B cell (primary cell): ENCODE data around the gene PXMP4. TPM values are rescaled to one million over a fixed set of nuclear protein-coding genes. Genes with fewer than 3 reads are reported as not detected.

Experiments used
- ATAC-seq: fragments of 200-7000 bp; cut with Tn5 transposase; one replicate; pipeline ENCODE4 v1.10.0; 2021; ENCODE audit warnings: low read depth, mild to moderate bottlenecking, moderate number of reproducible peaks, moderate library complexity
- CTCF ChIA-PET: fragments of 350-600 bp; sonication (Branson Sonifier 250); formaldehyde crosslinking; loops from one replicate; lab custom pipeline; 2021; ENCODE audit warnings: antibody characterized with exemption, inconsistent platforms; lab: Charles Lee
- POLR2A ChIA-PET: fragments of 350-600 bp; sonication (Branson Sonifier 250); formaldehyde crosslinking; loops from one replicate; lab custom pipeline; 2021; ENCODE audit warnings: antibody characterized with exemption; lab: Charles Lee
- DNase-seq: peaks from one replicate; pipeline ENCODE4 v3.0.0; 2013
- H2AFZ ChIP-seq: 2 replicates; pipeline ENCODE4 v1.6.1; 2012; ENCODE audit warnings: mild to moderate bottlenecking, low read depth, low read length; ENCODE audit not compliant: insufficient read depth, poor library complexity, severe bottlenecking
- H3K27ac ChIP-seq, 2 donors: 1 replicate in 1 of 2; 2 replicates in 1 of 2; pipeline ENCODE4 v1.5.1; 2012 to 2013; ENCODE audit warnings: low read length in 2 of 2, mild to moderate bottlenecking in 2 of 2, moderate library complexity in 1 of 2
- H3K27me3 ChIP-seq, 4 experiments: fragments of 200-600 bp in 1 of 4; sonication (generic) in 1 of 4; replicated peaks in 1 of 4; 1 replicate in 2 of 4; 2 replicates in 2 of 4; pipeline versions ENCODE4 v1.6.1 to v1.7.0; 2013 to 2016; ENCODE audit warnings: low read length in 3 of 4, mild to moderate bottlenecking in 2 of 4, mixed read lengths in 1 of 4, moderate library complexity in 1 of 4; ENCODE audit not compliant: insufficient read depth in 4 of 4, control insufficient read depth in 3 of 4; ENCODE audit errors: control extremely low read depth in 1 of 4
- H3K36me3 ChIP-seq, 2 experiments: replicated peaks in 1 of 2; 1 replicate in 1 of 2; 2 replicates in 1 of 2; pipeline versions ENCODE4 v1.6.1 to v1.7.1; 2013; ENCODE audit warnings: low read length in 1 of 2; ENCODE audit not compliant: insufficient read depth in 2 of 2, control insufficient read depth in 1 of 2; ENCODE audit errors: control extremely low read depth in 1 of 2, extremely low read depth in 1 of 2
- H3K4me1 ChIP-seq, 2 donors: fragments of 200-600 bp in 1 of 2; sonication (generic) in 1 of 2; 1 replicate in 1 of 2; 2 replicates in 1 of 2; pipeline versions ENCODE4 v1.5.1 to v1.6.1; 2013 to 2017; ENCODE audit warnings: low read length in 2 of 2; ENCODE audit not compliant: control insufficient read depth in 2 of 2, insufficient read depth in 2 of 2
- H3K4me2 ChIP-seq: replicated peaks from 2 replicates; pipeline ENCODE3; 2012; ENCODE audit warnings: mild to moderate bottlenecking, low read depth, low read length; ENCODE audit not compliant: poor library complexity, severe bottlenecking
- H3K4me3 ChIP-seq, 5 experiments: fragments of 200-600 bp in 1 of 5; sonication (generic) in 1 of 5; 1 replicate in 3 of 5; 2 replicates in 2 of 5; pipeline versions ENCODE4 v1.5.1 to v1.7.0; 2011 to 2016; ENCODE audit warnings: low read length in 4 of 5, mild to moderate bottlenecking in 4 of 5, low read depth in 2 of 5, control low read depth in 1 of 5, moderate library complexity in 1 of 5; ENCODE audit not compliant: insufficient read depth in 1 of 5; ENCODE audit errors: control extremely low read depth in 1 of 5, extremely low read depth in 1 of 5
- H3K79me2 ChIP-seq: fragments of 200-600 bp; sonication (generic); one replicate; pipeline ENCODE4 v1.6.0; 2016; ENCODE audit warnings: low read length; ENCODE audit not compliant: control insufficient read depth, insufficient read depth
- H3K9ac ChIP-seq: fragments of 200-600 bp; sonication (generic); 2 replicates; pipeline ENCODE4 v1.6.1; 2017; ENCODE audit warnings: mild to moderate bottlenecking, low read length, moderate library complexity
- H3K9me3 ChIP-seq, 3 donors: one replicate each; pipeline versions ENCODE4 v1.6.1 to v1.7.1; 2013; ENCODE audit warnings: low read length in 2 of 3; ENCODE audit not compliant: control insufficient read depth in 2 of 3, insufficient read depth in 1 of 3; ENCODE audit errors: control extremely low read depth in 1 of 3
- H4K20me1 ChIP-seq: 2 replicates; pipeline ENCODE4 v1.6.0; 2012; ENCODE audit warnings: mild to moderate bottlenecking, low read length; ENCODE audit not compliant: insufficient read depth, control insufficient read depth, poor library complexity, severe bottlenecking
- H3K27ac Mint-ChIP-seq: one replicate; pipeline ENCODE4 v1.8.0; 2021; ENCODE audit warnings: mixed read lengths
- H3K27me3 Mint-ChIP-seq: one replicate; pipeline ENCODE4 v1.8.0; 2021; ENCODE audit warnings: mixed read lengths
- H3K4me1 Mint-ChIP-seq: one replicate; pipeline ENCODE4 v1.8.0; 2021; ENCODE audit warnings: mixed read lengths
- H3K4me3 Mint-ChIP-seq: one replicate; pipeline ENCODE4 v1.8.0; 2021; ENCODE audit warnings: mixed read lengths
- H3K9me3 Mint-ChIP-seq: one replicate; pipeline ENCODE4 v1.8.0; 2022; ENCODE audit warnings: mixed read lengths; ENCODE audit not compliant: insufficient read depth
- CTCF ChIP-seq: fragments of 200-600 bp; IDR thresholded peaks from one replicate; pipeline ENCODE4 v1.8.0; 2022; ENCODE audit warnings: antibody characterized with exemption, mild to moderate bottlenecking
- EZH2 ChIP-seq: IDR thresholded peaks from 2 replicates; pipeline ENCODE4 v1.6.1; 2012; ENCODE audit warnings: borderline replicate concordance, low read depth, mild to moderate bottlenecking, moderate library complexity, low read length; ENCODE audit not compliant: insufficient read depth, poor library complexity, severe bottlenecking
- WGBS: methylation state at CpG from one replicate; pipeline ENCODE4 v1.1.5; 2013; ENCODE audit warnings: missing lambda C conversion rate; ENCODE audit not compliant: insufficient coverage; 5-methylcytosine and 5-hydroxymethylcytosine counted together
- intact Hi-C: fragments of 100-400 bp; cut with micrococcal nuclease; formaldehyde crosslinking; loops from one replicate; pipeline ENCODE4 v1.10.0; 2022
- polyA plus RNA-seq: library from polyadenylated mRNA; depleted of rRNA; stranded (reverse); fragments of >200 nt; gene quantifications from 2 replicates; pipeline ENCODE4 v1.2.3, GENCODE V29; 2012
- total RNA-seq, 2 donors: library from RNA; stranded (reverse); fragments of 120-200 nt in 1 of 2; gene quantifications; 1 replicate in 1 of 2; 2 replicates in 1 of 2; pipeline versions ENCODE4 v1.2.3 to v1.2.4, GENCODE V29; 2013 to 2022

PXMP4 gene
- total and polyA plus RNA-seq, 2 donors (not counting 1 experiment from before 2014, with no cell fraction given): 5.0 to 6.6 TPM

- intact Hi-C loops: loop anchor here (1.0 to 2.0 kb wide), 4 partner anchors 8 to 56 kb away; partner anchors contain the start of genes ACTL10, E2F1, PXMP4 and ZNF341
Observed at GRCh38 chr20:33674294-33675135, 45.6 kb downstream of the PXMP4 start, which contains the start of gene NECAB3. Gene NECAB3, minus strand, starts transcription at chr20:33674428. Its CDS starts 76 bp downstream, at chr20:33674352.

More at GRCh38 chr20:33674294-33675135, 45.6 kb downstream of the PXMP4 start, which contains the start of gene NECAB3:
- peak within 1 kb of the TSS; percentile 95 for H3K4me2 ChIP-seq
- peak within 1 kb of the TSS; percentile 84 for H2AFZ ChIP-seq
- POLR2A ChIA-PET: interaction anchor here (0.6 to 1.0 kb wide), 2 partner anchors 11 to 190 kb away, joined by 3 to 4 read pairs; no protein-coding TSS in a partner anchor
- peak within 1 kb of the TSS; percentile 36 to 66 (median 51) for H3K4me3 ChIP-seq
- H3K27ac ChIP-seq: no peak within 1 kb of the TSS
- H3K36me3 ChIP-seq: no peaks in the 10 kb centered on the region
- no peaks in the 10 kb centered on the region for H3K27me3 Mint-ChIP-seq
- H3K79me2 ChIP-seq: peaks cover 3% of the 10 kb centered on the region
- DNase-seq (peak; percentile 71), ATAC-seq (peak; percentile 94)
- H3K9ac ChIP-seq: peak within 1 kb of the TSS; percentile 65
- H3K4me3 Mint-ChIP-seq: peak within 1 kb of the TSS; percentile 84
- 9% methylated on average over 71 of the region's 73 CpGs for WGBS
- no peaks in the 10 kb centered on the region for H3K9me3 ChIP-seq
- H3K4me1 ChIP-seq: peaks cover 23 to 28% of the 10 kb centered on the region in 2 donors
- no peaks in the 10 kb centered on the region for H4K20me1 ChIP-seq
- TF ChIP-seq CTCF (no peak), EZH2 (no peak)
- H3K27me3 ChIP-seq: no peaks in the 10 kb centered on the region
- CTCF ChIA-PET: interaction anchor here (0.9 kb wide), 1 partner anchor 8 kb away, joined by 3 read pairs; the partner anchor contains the start of gene ACTL10
- H3K9me3 Mint-ChIP-seq: no peaks in the 10 kb centered on the region
- H3K27ac Mint-ChIP-seq: peak within 1 kb of the TSS; percentile 57
- peaks cover 30% of the 10 kb centered on the region for H3K4me1 Mint-ChIP-seq
